SK-N-SH (cell line): ENCODE measurements around the gene LOC128125822.

Experiments
- CTCF ChIA-PET: fragments of 300-600, 350-600 bp; formaldehyde crosslinking; extraction: SDS; loops from one replicate; lab custom pipeline; 2021; lab: Yijun Ruan, JAX
- POLR2A ChIA-PET: fragments of 350-600 bp; sonication (Branson Sonifier 250); formaldehyde crosslinking; extraction: SDS; loops from one replicate; lab custom pipeline; 2020; ENCODE audit warnings: antibody characterized with exemption, inconsistent platforms; lab: Yijun Ruan, JAX
- DNase-seq: peaks from one replicate; pipeline ENCODE4 v3.0.0; 2012
- H2AFZ ChIP-seq: fragments of 200-600 bp; sonication (generic); 2 replicates; pipeline ENCODE4 v1.8.1; 2016; ENCODE audit warnings: antibody characterized with exemption, mild to moderate bottlenecking, low read depth
- H3F3A ChIP-seq: fragments of 200-600 bp; sonication (generic); replicated peaks from 2 replicates; pipeline ENCODE3; 2016; ENCODE audit warnings: antibody characterized with exemption, mild to moderate bottlenecking; ENCODE audit not compliant: insufficient read depth
- H3K27ac ChIP-seq, 2 experiments: fragments of 200-500 bp in 1 of 2; fragments of 200-600 bp in 1 of 2; sonication (Bioruptor generic) in 1 of 2; sonication (generic), shearing (Covaris generic) in 1 of 2; 2 replicates each; pipeline versions ENCODE4 v1.5.1 to v1.6.1; 2014 to 2016; ENCODE audit warnings: low read depth in 2 of 2, inconsistent platforms in 1 of 2, low read length in 1 of 2, mild to moderate bottlenecking in 1 of 2, mixed read lengths in 1 of 2
- H3K27me3 ChIP-seq: fragments of 200-600 bp; sonication (generic), shearing (Covaris generic); 2 replicates; pipeline ENCODE4 v1.6.1; 2016; ENCODE audit warnings: mixed run types; ENCODE audit not compliant: insufficient read depth
- H3K36me3 ChIP-seq, 2 experiments: fragments of 200-500 bp in 1 of 2; fragments of 200-600 bp in 1 of 2; sonication (Bioruptor generic) in 1 of 2; sonication (generic) in 1 of 2; replicated peaks in 1 of 2; 2 replicates each; pipeline versions ENCODE3 to v1.5.1; 2014 to 2016; ENCODE audit warnings: low read length in 1 of 2, mild to moderate bottlenecking in 1 of 2; ENCODE audit not compliant: insufficient read depth in 2 of 2, control insufficient read depth in 1 of 2
- H3K4me1 ChIP-seq, 2 experiments: fragments of 200-500 bp in 1 of 2; fragments of 200-600 bp in 1 of 2; sonication (Bioruptor generic) in 1 of 2; sonication (generic), shearing (Covaris generic) in 1 of 2; 2 replicates each; pipeline versions ENCODE4 v1.5.1 to v1.6.1; 2014 to 2016; ENCODE audit warnings: low read depth in 1 of 2, low read length in 1 of 2, mixed run types in 1 of 2; ENCODE audit not compliant: insufficient read depth in 2 of 2, control insufficient read depth in 1 of 2
- H3K4me2 ChIP-seq: fragments of 200-600 bp; sonication (generic), shearing (Covaris generic); 2 replicates; pipeline ENCODE4 v1.6.1; 2017; ENCODE audit warnings: mixed run types
- H3K4me3 ChIP-seq, 2 experiments: fragments of 200-500 bp in 1 of 2; fragments of 200-600 bp in 1 of 2; sonication (Bioruptor generic) in 1 of 2; sonication (generic), shearing (Covaris generic) in 1 of 2; 2 replicates each; pipeline versions ENCODE4 v1.5.1 to v1.8.1; 2014 to 2016; ENCODE audit warnings: low read depth in 2 of 2, inconsistent platforms in 1 of 2, low read length in 1 of 2, mild to moderate bottlenecking in 1 of 2, mixed read lengths in 1 of 2, moderate library complexity in 1 of 2
- H3K79me2 ChIP-seq: fragments of 200-600 bp; sonication (generic); 2 replicates; pipeline ENCODE4 v1.8.1; 2017; ENCODE audit warnings: mild to moderate bottlenecking; ENCODE audit not compliant: insufficient read depth
- H3K9ac ChIP-seq: fragments of 200-600 bp; sonication (generic); 2 replicates; pipeline ENCODE4 v1.6.1; 2017; ENCODE audit warnings: mixed run types
- H3K9me2 ChIP-seq: fragments of 200-600 bp; sonication (generic); 2 replicates; pipeline ENCODE4 v1.6.1; 2017; ENCODE audit warnings: mixed run types
- H3K9me3 ChIP-seq: fragments of 200-600 bp; sonication (generic); 2 replicates; pipeline ENCODE4 v1.6.1; 2017; ENCODE audit warnings: mixed run types, mild to moderate bottlenecking, moderate library complexity
- H4K20me1 ChIP-seq: fragments of 200-600 bp; sonication (generic); 2 replicates; pipeline ENCODE4 v1.6.1; 2017; ENCODE audit warnings: mild to moderate bottlenecking, mixed run types; ENCODE audit not compliant: insufficient read depth
- EP300 ChIP-seq, 2 experiments: IDR thresholded peaks; 2 replicates each; pipeline versions ENCODE4 v1.4.0 to v1.6.1; 2012; ENCODE audit warnings: borderline replicate concordance in 1 of 2, low read depth in 1 of 2, low read length in 1 of 2
- FOSL2 ChIP-seq: IDR thresholded peaks from 2 replicates; pipeline ENCODE4 v1.4.0; 2012; ENCODE audit warnings: low read depth, mild to moderate bottlenecking, moderate library complexity, borderline replicate concordance
- FOXM1 ChIP-seq: IDR thresholded peaks from 2 replicates; pipeline ENCODE4 v1.4.0; 2012; ENCODE audit warnings: low read depth, mild to moderate bottlenecking
- JUND ChIP-seq: IDR thresholded peaks from 2 replicates; pipeline ENCODE4 v1.4.0; 2012
- MEF2A ChIP-seq: IDR thresholded peaks from 2 replicates; pipeline ENCODE4 v1.4.0; 2012; ENCODE audit warnings: low read depth, borderline replicate concordance
- NFIC ChIP-seq: IDR thresholded peaks from 2 replicates; pipeline ENCODE4 v1.4.0; 2012; ENCODE audit warnings: borderline replicate concordance
- NRF1 ChIP-seq: IDR thresholded peaks from 2 replicates; pipeline ENCODE4 v1.6.1; 2012; ENCODE audit warnings: low read depth, mild to moderate bottlenecking, low read length
- RCOR1 ChIP-seq: fragments of 150-350 bp; IDR thresholded peaks from 2 replicates; pipeline ENCODE4 v1.6.1; 2017; ENCODE audit warnings: antibody characterized with exemption, low read length
- RFX5 ChIP-seq: IDR thresholded peaks from 2 replicates; pipeline ENCODE4 v1.6.1; 2012; ENCODE audit warnings: mild to moderate bottlenecking, improper control_type of control experiment, low read length
- RXRA ChIP-seq: IDR thresholded peaks from 2 replicates; pipeline ENCODE4 v1.4.0; 2012; ENCODE audit warnings: low read depth, mild to moderate bottlenecking, borderline replicate concordance
- SIN3A ChIP-seq: IDR thresholded peaks from 2 replicates; pipeline ENCODE4 v1.6.1; 2012; ENCODE audit warnings: low read depth, mild to moderate bottlenecking, low read length, moderate library complexity, borderline replicate concordance
- TCF12 ChIP-seq: IDR thresholded peaks from 2 replicates; pipeline ENCODE4 v1.4.0; 2012
- WGBS: methylation state at CpG from one replicate; pipeline ENCODE4 v1.1.6; 2017; ENCODE audit warnings: low lambda C conversion rate; 5-methylcytosine and 5-hydroxymethylcytosine counted together
- TF ChIP-seq, protein P1 (sequence below): IDR thresholded peaks from 2 replicates; pipeline ENCODE4; 2012
- TF ChIP-seq, protein P2 (sequence below): IDR thresholded peaks from 2 replicates; pipeline ENCODE4 v1.4.0; 2012; ENCODE audit warnings: low read depth
- TF ChIP-seq, protein P3 (sequence below): IDR thresholded peaks from 2 replicates; pipeline ENCODE4 v1.6.1; 2012; ENCODE audit warnings: mild to moderate bottlenecking, low read depth, low read length, moderate library complexity

Gene LOC128125822

DNA sequence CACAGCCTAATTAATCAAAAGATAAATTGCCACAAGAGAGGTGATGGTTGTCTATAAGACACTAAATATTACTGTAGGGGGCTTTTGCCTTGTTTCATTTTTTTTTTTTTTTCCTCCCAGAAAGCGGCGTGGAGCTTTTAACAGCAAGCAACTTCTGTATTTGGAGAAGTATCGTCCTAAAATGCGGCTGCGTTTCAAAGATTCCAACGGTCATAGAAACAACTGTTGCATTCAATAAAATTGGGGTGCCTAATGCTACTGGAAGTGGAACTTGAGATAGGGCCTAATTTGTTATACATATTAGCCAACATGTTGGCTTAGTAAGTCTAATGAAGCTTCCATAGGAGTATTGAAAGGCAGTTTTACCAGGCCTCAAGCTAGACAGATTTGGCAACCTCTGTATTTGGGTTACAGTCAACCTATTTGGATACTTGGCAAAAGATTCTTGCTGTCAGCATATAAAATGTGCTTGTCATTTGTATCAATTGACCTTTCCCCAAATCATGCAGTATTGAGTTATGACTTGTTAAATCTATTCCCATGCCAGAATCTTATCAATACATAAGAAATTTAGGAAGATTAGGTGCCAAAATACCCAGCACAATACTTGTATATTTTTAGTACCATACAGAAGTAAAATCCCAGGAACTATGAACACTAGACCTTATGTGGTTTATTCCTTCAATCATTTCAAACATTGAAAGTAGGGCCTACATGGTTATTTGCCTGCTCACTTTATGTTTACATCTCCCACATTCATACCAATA, 7.8 kb downstream of the LOC128125822 start:
- Histone ChIP-seq H3K4me3 (no peak overlapping the region), H4K20me1 (peaks cover 28% of the 10 kb centered on the region), H3K36me3 (peaks cover 71 to 79% of the 10 kb centered on the region in 2 experiments), H3K79me2 (peaks cover 42% of the 10 kb centered on the region), H3K9me3 (no peaks in the 10 kb centered on the region), H3K4me1 (no peaks in the 10 kb centered on the region; a peak in 3 of 4 replicates), H3K9ac (no peak overlapping the region), H2AFZ (no peak overlapping the region), H3F3A (peaks cover 35% of the 10 kb centered on the region), H3K27me3 (no peaks in the 10 kb centered on the region), H3K27ac (no peak overlapping the region), H3K9me2 (no peaks in the 10 kb centered on the region), H3K4me2 (no peak overlapping the region)
- ChIA-PET POLR2A (no interaction called here), CTCF (interaction anchor here (0.9 to 1.3 kb wide), 2 partner anchors 18 to 222 kb away, joined by 3 read pairs; no protein-coding TSS in a partner anchor)
- 96% methylated on average over 6 of the region's 6 CpGs for WGBS
- TF ChIP-seq JUND (no peak), MEF2A (no peak), RXRA (no peak), RCOR1 (no peak), SIN3A (no peak), FOXM1 (no peak), EP300 (IDR thresholded peaks at IDR 0.05; ENCODE audit: borderline replicate concordance in 1 of 2, low read depth in 1 of 2, low read length in 1 of 2) (no peak), NRF1 (no peak), TCF12 (no peak), NFIC (no peak), RFX5 (no peak), FOSL2 (no peak)
- TF ChIP-seq, protein P1, sequence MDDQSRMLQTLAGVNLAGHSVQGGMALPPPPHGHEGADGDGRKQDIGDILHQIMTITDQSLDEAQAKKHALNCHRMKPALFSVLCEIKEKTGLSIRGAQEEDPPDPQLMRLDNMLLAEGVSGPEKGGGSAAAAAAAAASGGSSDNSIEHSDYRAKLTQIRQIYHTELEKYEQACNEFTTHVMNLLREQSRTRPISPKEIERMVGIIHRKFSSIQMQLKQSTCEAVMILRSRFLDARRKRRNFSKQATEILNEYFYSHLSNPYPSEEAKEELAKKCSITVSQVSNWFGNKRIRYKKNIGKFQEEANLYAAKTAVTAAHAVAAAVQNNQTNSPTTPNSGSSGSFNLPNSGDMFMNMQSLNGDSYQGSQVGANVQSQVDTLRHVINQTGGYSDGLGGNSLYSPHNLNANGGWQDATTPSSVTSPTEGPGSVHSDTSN = no peak
- TF ChIP-seq, protein P2, sequence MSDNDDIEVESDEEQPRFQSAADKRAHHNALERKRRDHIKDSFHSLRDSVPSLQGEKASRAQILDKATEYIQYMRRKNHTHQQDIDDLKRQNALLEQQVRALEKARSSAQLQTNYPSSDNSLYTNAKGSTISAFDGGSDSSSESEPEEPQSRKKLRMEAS = no peak
- TF ChIP-seq, protein P3, sequence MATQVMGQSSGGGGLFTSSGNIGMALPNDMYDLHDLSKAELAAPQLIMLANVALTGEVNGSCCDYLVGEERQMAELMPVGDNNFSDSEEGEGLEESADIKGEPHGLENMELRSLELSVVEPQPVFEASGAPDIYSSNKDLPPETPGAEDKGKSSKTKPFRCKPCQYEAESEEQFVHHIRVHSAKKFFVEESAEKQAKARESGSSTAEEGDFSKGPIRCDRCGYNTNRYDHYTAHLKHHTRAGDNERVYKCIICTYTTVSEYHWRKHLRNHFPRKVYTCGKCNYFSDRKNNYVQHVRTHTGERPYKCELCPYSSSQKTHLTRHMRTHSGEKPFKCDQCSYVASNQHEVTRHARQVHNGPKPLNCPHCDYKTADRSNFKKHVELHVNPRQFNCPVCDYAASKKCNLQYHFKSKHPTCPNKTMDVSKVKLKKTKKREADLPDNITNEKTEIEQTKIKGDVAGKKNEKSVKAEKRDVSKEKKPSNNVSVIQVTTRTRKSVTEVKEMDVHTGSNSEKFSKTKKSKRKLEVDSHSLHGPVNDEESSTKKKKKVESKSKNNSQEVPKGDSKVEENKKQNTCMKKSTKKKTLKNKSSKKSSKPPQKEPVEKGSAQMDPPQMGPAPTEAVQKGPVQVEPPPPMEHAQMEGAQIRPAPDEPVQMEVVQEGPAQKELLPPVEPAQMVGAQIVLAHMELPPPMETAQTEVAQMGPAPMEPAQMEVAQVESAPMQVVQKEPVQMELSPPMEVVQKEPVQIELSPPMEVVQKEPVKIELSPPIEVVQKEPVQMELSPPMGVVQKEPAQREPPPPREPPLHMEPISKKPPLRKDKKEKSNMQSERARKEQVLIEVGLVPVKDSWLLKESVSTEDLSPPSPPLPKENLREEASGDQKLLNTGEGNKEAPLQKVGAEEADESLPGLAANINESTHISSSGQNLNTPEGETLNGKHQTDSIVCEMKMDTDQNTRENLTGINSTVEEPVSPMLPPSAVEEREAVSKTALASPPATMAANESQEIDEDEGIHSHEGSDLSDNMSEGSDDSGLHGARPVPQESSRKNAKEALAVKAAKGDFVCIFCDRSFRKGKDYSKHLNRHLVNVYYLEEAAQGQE = no peak
- DNase-seq = no peak
